ENCODE measurements around the gene PROCR. TPM values are rescaled to one million over a fixed set of nuclear protein-coding genes. Genes with fewer than 3 reads are reported as not detected.

PROCR gene
- total and polyA plus RNA-seq, 10 of the 15 experiments (the other 5 are each of a cell fraction or from before 2014, with no cell fraction given) = 0.12 to 0.78 (median 0.35) TPM; not detected in 2

DNA sequence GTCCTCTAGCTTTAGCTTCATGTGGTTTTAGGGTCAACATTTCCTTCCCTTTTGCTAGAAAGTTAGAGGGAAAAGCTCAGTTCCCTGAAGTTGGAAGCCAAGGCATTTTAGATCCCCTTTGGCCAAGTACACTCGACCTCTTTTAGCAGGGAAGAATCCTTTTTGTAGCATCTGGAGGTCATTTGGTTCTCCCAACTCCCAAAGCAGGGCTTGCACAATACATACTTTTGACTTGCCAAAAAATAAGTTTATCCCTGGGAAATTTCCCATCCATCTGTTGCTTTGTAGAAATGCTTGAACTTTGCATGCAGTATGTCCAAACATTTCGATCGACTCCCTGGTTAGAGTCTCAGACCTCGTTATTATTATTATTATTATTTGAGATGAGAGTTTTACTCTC, 20.1 kb upstream of the PROCR start:
- H3K27me3 ChIP-seq (replicated peaks in 1 of 2; ENCODE audit: control insufficient read depth in 2 of 2, insufficient read depth in 2 of 2, low read length in 1 of 2) = no peaks in the 10 kb centered on the region
- H4K20me1 ChIP-seq (ENCODE audit: control insufficient read depth, insufficient read depth) = no peaks in the 10 kb centered on the region
- H2AFZ ChIP-seq (ENCODE audit: control insufficient read depth, low read depth, low read length) = no peak overlapping the region
- no peak overlapping the region for H3K9ac ChIP-seq (ENCODE audit: control insufficient read depth, insufficient read depth, low read length)
- no peak overlapping the region for H3K27ac ChIP-seq (ENCODE audit: control insufficient read depth, insufficient read depth)
- ATAC-seq = no peak
- SMC1A ChIA-PET (ENCODE audit: uncharacterized antibody, unreplicated experiment) = no interaction called here
- H3K79me2 ChIP-seq (ENCODE audit: control insufficient read depth, insufficient read depth, low read length) = peaks cover 4% of the 10 kb centered on the region
- RAD21 ChIA-PET (ENCODE audit: unreplicated experiment) = no interaction called here
- intact Hi-C loops (cut with micrococcal nuclease; ENCODE audit: unreplicated experiment) = no loop called here
- BruUV-seq (replicated peaks) = no TSS peak
- 59% methylated on average over 4 of the region's 4 CpGs for WGBS (ENCODE audit: insufficient coverage, insufficient replicate concordance, low lambda C conversion rate, missing lambda C conversion rate)
- no peak for DNase-seq (ENCODE audit: low read depth, low spot score)
- POLR2A ChIA-PET = no interaction called here
- in situ Hi-C loops (cut with MboI) = no loop called here
- no peaks in the 10 kb centered on the region for H3K9me3 ChIP-seq (replicated peaks; ENCODE audit: control insufficient read depth, insufficient read depth, low read length)
- CTCF ChIA-PET = interaction anchor here (0.6 kb wide), 1 partner anchor 68 kb away, joined by 3 read pairs; no protein-coding TSS in a partner anchor
- H3K4me3 ChIP-seq = no peak overlapping the region
- no peak for FAIRE-seq
- no peaks in the 10 kb centered on the region for H3K4me1 ChIP-seq (ENCODE audit: control insufficient read depth, insufficient read depth, low read length)
- H3K4me2 ChIP-seq (ENCODE audit: control insufficient read depth, insufficient read depth) = no peak overlapping the region
- no peaks in the 10 kb centered on the region for H3K36me3 ChIP-seq (ENCODE audit: control insufficient read depth in 2 of 2, insufficient read depth in 2 of 2, low read length in 1 of 2)
- TF ChIP-seq, protein P1, sequence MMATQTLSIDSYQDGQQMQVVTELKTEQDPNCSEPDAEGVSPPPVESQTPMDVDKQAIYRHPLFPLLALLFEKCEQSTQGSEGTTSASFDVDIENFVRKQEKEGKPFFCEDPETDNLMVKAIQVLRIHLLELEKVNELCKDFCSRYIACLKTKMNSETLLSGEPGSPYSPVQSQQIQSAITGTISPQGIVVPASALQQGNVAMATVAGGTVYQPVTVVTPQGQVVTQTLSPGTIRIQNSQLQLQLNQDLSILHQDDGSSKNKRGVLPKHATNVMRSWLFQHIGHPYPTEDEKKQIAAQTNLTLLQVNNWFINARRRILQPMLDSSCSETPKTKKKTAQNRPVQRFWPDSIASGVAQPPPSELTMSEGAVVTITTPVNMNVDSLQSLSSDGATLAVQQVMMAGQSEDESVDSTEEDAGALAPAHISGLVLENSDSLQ (IDR thresholded peaks at IDR 0.05) = no peak
- TF ChIP-seq, protein P2, sequence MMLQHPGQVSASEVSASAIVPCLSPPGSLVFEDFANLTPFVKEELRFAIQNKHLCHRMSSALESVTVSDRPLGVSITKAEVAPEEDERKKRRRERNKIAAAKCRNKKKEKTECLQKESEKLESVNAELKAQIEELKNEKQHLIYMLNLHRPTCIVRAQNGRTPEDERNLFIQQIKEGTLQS (IDR thresholded peaks at IDR 0.05; ENCODE audit: borderline replicate concordance, extremely low read depth, low read depth, low read length) = no peak
- TF ChIP-seq, protein P3, sequence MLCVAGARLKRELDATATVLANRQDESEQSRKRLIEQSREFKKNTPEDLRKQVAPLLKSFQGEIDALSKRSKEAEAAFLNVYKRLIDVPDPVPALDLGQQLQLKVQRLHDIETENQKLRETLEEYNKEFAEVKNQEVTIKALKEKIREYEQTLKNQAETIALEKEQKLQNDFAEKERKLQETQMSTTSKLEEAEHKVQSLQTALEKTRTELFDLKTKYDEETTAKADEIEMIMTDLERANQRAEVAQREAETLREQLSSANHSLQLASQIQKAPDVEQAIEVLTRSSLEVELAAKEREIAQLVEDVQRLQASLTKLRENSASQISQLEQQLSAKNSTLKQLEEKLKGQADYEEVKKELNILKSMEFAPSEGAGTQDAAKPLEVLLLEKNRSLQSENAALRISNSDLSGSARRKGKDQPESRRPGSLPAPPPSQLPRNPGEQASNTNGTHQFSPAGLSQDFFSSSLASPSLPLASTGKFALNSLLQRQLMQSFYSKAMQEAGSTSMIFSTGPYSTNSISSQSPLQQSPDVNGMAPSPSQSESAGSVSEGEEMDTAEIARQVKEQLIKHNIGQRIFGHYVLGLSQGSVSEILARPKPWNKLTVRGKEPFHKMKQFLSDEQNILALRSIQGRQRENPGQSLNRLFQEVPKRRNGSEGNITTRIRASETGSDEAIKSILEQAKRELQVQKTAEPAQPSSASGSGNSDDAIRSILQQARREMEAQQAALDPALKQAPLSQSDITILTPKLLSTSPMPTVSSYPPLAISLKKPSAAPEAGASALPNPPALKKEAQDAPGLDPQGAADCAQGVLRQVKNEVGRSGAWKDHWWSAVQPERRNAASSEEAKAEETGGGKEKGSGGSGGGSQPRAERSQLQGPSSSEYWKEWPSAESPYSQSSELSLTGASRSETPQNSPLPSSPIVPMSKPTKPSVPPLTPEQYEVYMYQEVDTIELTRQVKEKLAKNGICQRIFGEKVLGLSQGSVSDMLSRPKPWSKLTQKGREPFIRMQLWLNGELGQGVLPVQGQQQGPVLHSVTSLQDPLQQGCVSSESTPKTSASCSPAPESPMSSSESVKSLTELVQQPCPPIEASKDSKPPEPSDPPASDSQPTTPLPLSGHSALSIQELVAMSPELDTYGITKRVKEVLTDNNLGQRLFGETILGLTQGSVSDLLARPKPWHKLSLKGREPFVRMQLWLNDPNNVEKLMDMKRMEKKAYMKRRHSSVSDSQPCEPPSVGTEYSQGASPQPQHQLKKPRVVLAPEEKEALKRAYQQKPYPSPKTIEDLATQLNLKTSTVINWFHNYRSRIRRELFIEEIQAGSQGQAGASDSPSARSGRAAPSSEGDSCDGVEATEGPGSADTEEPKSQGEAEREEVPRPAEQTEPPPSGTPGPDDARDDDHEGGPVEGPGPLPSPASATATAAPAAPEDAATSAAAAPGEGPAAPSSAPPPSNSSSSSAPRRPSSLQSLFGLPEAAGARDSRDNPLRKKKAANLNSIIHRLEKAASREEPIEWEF (IDR thresholded peaks at IDR 0.05; ENCODE audit: insufficient replicate concordance, low read depth, low read length) = no peak
- TF ChIP-seq ZNF384 (IDR thresholded peaks at IDR 0.05; ENCODE audit: borderline replicate concordance, low read depth, low read length) = no peak
- no peak for TF ChIP-seq TCF3 (IDR thresholded peaks at IDR 0.05; ENCODE audit: borderline replicate concordance, insufficient read depth, low read depth, low read length)
- no peak for TF ChIP-seq RAD21 (IDR thresholded peaks at IDR 0.05; ENCODE audit: insufficient read depth, low read depth, low read length)
- no peak for TF ChIP-seq ZZZ3 (IDR thresholded peaks at IDR 0.05; ENCODE audit: control insufficient read depth, insufficient read length, low read depth)
- TF ChIP-seq, protein P4, sequence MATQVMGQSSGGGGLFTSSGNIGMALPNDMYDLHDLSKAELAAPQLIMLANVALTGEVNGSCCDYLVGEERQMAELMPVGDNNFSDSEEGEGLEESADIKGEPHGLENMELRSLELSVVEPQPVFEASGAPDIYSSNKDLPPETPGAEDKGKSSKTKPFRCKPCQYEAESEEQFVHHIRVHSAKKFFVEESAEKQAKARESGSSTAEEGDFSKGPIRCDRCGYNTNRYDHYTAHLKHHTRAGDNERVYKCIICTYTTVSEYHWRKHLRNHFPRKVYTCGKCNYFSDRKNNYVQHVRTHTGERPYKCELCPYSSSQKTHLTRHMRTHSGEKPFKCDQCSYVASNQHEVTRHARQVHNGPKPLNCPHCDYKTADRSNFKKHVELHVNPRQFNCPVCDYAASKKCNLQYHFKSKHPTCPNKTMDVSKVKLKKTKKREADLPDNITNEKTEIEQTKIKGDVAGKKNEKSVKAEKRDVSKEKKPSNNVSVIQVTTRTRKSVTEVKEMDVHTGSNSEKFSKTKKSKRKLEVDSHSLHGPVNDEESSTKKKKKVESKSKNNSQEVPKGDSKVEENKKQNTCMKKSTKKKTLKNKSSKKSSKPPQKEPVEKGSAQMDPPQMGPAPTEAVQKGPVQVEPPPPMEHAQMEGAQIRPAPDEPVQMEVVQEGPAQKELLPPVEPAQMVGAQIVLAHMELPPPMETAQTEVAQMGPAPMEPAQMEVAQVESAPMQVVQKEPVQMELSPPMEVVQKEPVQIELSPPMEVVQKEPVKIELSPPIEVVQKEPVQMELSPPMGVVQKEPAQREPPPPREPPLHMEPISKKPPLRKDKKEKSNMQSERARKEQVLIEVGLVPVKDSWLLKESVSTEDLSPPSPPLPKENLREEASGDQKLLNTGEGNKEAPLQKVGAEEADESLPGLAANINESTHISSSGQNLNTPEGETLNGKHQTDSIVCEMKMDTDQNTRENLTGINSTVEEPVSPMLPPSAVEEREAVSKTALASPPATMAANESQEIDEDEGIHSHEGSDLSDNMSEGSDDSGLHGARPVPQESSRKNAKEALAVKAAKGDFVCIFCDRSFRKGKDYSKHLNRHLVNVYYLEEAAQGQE (IDR thresholded peaks at IDR 0.05; ENCODE audit: low read depth, low read length) = no peak
- TF ChIP-seq SIN3A (IDR thresholded peaks at IDR 0.05; ENCODE audit: low read depth, low read length) = no peak
- TF ChIP-seq TARDBP (IDR thresholded peaks at IDR 0.05; ENCODE audit: borderline replicate concordance) = no peak

Measured in GM12878 (cell line).